Ecto neural progenitor cell (in vitro differentiated cells): ENCODE data around the gene LAMA4.
"Not testable (repeated sequence)": the region's sequence is repeated elsewhere in the genome, so short reads cannot be mapped to it uniquely, and the experiment has no call there.

Experiments
- DNase-seq: peaks from one replicate; pipeline ENCODE4 v3.0.0-alpha.2; 2018; ENCODE audit warnings: low spot score

Gene LAMA4

DNA sequence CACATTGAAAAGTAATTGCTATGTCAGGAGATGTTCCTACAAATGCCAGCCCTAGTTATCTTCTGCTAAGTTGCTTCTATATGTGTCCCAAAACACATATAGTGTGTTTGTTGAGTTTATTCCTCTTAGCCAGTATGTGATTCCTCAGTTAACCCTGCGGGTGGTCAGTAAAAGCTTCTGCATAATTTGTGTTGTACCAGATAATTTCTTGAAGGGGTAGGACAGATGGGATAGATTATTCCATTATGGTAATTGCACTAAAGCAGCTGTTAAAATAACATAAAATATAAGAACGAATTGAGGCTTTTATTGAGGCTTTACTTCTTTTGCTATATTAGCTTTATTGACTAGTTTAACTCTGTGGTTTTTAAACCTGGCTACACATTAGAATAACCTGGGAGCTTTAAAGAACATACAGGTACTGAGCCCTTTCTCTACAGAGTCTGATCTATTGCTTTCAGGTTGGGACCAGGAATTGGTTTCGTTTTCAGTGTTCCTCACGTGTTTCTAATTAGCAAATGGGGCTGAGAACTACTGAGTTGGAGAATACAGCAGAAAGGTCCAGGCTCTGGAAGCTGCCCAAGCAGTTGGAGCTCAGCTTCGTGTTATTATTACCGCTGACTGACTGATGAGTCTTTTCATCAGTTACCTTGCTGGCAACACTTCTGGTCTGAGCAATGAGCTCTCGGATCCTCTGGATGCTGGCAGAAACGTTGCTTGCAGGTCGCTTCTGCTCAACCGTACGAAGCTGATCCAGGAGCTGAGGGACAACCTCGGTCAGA is 110.0 kb downstream of the LAMA4 start:
- DNase-seq, result no peak

GRCh38 chr6:112141707-112142106 is 112.7 kb downstream of the LAMA4 start:
- DNase-seq, result no peak

GRCh38 chr6:112139052-112139451 is 115.3 kb downstream of the LAMA4 start:
- no peak for DNase-seq

GRCh38 chr6:112130878-112131277 is 123.5 kb downstream of the LAMA4 start:
- DNase-seq, result no peak

DNA sequence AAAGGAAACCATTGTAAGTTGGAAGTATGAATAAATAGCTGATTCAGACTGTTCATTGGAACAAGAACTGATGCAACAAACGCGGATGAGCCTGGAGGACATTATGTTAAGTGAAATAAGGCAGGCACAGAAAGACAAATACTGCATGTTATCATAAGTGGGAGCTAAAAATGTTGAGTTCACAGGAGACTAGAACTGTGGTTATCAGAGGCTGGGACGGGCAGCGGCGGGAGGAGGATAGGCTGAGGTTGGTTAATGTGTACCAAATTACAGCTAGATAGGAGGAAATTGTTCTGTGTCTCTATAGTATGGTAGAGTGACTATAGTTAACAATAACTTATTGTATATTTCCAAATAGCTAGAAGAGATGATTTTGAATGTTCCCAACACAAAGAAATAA is 126.2 kb downstream of the LAMA4 start:
- no peak for DNase-seq

DNA sequence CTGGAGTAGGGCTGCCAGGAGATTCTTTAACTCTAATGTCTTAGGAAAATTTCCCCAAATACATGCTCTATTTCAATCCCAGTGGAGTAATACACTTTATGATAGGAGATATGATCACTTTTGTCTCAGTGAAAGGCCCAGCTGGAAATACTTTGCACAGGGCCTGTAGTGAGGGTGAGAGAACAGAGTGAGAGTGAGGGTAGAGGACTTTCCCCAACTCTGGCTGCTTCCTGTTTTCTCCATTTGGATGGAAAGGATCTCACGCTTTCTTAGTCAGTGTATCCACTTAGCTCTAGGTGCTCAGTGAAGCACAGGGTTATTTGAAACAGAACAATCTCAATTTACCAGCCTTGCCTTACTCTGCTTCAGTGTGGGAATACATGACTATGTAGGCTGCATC is 130.4 kb downstream of the LAMA4 start:
- no peak for DNase-seq

DNA sequence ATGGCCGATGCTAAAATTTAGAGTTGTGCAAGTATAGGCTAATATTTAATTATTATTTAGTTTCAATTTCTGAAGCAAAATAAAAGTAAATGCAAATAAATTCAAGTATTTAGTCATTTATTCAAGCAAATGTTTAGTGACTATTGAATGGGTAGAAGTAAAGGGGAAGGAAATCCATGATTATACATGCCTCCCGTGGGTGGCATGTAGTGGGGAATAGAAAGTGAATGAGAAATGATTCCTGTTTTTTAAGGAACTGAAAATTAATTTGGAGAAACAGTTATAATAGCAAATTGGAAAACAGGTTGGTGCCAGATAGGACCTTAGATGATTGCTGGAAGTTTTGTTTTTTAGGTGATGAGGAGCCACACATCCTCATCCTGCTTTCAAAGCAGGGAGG is 131.6 kb downstream of the LAMA4 start:
- DNase-seq, result no peak

DNA sequence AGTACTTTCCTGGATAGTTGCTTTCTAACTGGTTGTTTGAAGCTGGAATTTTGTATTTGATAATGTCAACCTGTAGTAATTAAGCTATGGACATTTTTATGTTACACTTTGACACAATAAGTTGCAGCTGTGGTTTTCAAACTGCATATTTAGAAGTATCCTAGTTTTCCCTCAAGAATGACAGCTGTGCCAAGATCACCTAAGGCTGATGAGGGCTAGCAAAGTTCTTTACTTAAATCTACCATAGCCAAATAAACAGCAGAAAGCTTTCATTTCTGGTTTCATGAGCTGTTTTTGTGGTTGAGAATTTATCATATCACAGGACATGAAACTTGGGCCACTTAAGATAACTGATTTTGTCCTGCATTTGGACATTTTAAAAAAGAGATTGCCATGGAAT is 136.3 kb downstream of the LAMA4 start:
- DNase-seq, result no peak

GRCh38 chr6:112117554-112117953 is 136.8 kb downstream of the LAMA4 start:
- no peak for DNase-seq

DNA sequence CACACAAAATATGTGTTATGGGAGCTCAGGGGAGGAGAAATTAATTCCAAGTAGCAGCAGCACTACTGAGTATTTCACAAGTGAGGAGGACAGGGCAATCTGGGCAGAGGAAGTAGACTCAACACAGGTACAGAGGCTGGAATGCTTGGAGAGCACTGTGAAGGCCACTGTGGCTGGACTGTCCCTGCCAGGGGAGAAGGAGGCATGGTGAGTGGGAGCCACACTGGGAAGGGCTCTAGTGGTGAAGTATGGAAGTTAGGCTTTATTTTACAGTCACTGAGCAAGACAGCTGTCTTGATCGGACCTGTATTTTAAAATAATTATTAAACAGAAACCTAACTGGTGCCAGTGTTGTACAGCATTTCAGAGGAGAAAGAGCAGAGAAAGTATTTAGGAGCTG is 138.1 kb downstream of the LAMA4 start:
- DNase-seq, result no peak

GRCh38 chr6:112114577-112115223 is 139.7 kb downstream of the LAMA4 start:
- DNase-seq, result no peak

- no peak for DNase-seq
Measured at GRCh38 chr6:112113918-112114317, 140.4 kb downstream of the LAMA4 start.

- DNase-seq, result no peak
Measured at GRCh38 chr6:112113431-112113830, 140.9 kb downstream of the LAMA4 start.

DNA sequence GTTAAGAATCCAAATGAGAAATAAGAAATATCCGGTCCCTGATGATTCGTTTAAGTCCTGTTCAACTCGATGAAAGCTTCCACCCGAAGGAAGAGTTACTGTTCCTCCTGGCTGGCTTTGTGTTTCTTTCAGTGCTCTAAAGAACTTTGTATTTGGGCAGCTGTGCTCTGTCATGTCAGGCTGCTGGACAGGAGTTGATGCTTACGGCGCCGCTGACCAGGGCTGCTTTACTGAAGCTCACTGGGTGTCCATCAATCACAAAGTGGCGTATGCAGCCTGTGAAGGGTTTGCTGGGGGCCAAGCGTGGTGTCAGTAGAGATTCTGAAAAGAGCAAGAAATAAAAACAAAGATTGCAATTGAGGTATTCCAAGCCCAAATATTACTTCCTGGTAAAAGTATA is 145.1 kb downstream of the LAMA4 start:
- DNase-seq, result no peak

GRCh38 chr6:112106562-112106961 is 147.8 kb downstream of the LAMA4 start:
- no peak for DNase-seq

GRCh38 chr6:112106026-112106425 is 148.3 kb downstream of the LAMA4 start:
- not testable (repeated sequence) for DNase-seq

GRCh38 chr6:112100561-112100960 is 153.8 kb downstream of the LAMA4 start:
- no peak for DNase-seq

DNA sequence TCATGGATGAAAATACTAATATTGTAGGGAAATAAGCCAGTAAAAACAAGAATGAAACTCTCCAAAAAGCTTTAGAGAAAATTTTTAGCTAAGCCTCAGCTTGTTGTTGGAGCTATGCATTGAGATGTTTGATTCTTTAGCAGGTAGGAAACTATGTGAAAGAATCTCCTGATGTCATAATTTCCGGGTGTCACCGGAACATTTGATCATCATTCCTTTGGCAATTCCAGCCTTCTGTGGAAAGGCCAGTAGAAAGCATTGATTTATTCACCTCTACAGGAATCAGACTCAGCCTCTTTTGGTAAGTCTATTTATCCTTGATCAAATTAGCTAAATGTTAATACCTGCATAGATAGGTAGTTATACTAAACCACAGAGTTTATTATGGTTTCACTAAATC is 157.5 kb downstream of the LAMA4 start:
- no peak for DNase-seq

GRCh38 chr6:112087916-112088315 is 166.5 kb downstream of the LAMA4 start:
- DNase-seq, result no peak

DNA sequence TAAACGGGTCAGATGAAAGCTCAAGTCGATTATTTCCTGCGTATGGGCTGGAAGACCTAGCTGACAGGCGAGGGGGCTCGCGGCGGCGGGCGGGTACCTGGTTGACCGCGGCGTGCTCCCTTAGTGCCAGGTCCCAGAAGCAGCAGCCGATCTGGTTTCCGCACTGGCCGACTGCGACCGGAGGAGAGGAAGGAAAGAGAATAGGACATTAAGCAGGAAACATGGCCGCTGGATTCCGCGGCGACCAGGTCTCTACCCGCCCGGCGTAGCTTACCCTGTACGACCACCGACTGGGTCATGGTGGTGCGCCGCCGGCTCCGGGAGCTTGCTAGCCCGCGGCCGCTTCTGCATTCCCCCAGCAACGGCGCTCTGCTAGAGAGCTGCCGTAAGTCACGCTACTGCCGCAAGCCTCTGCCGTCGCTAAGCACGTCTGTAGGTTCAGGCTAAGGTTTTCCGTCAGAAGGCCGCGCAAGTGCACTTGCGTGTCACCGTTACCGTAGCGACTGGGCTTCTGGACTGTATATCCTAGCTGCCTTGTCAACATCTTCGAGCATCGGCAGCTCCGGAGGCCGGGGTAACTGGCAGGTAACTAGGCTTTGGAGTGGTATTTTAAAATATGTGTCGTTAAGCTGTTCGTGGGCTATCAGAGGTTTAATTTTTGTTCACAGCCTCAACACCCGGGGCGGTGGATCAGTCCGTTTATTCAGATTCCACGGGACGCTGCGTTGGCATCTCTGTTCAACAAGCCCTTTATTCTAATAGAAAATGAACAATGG is 167.0 kb downstream of the LAMA4 start, which contains the start of the genes FAM229B and TUBE1:
Gene FAM229B (plus strand): TSS at position 456 of the 776 bp plus-strand sequence. CDS start 11,693 bp downstream, outside the sequence.
Gene TUBE1 (minus strand): TSS at position 347 of the 776 bp plus-strand sequence. CDS start 48 bp downstream, at position 299.
- DNase-seq, result peak; percentile 93

DNA sequence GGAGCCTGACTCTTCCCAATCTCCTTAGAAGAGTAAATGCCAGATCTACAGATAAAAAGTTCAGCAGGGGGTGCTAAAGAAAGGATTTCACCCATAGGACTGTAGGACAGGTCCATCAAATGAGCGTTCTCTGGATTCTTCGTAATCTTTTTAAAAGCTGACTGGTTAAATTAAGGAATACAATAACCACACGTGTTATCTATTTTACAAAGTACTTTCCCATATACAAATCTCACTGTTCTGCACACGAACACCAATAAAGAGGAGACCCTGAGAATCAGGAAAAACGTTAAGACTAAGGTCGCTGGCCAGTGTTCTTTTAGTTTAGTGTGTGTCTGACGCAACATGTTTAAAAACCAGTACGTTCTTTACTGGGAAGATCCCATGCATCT is 167.6 kb downstream of the LAMA4 start:
- DNase-seq, result no peak

DNA sequence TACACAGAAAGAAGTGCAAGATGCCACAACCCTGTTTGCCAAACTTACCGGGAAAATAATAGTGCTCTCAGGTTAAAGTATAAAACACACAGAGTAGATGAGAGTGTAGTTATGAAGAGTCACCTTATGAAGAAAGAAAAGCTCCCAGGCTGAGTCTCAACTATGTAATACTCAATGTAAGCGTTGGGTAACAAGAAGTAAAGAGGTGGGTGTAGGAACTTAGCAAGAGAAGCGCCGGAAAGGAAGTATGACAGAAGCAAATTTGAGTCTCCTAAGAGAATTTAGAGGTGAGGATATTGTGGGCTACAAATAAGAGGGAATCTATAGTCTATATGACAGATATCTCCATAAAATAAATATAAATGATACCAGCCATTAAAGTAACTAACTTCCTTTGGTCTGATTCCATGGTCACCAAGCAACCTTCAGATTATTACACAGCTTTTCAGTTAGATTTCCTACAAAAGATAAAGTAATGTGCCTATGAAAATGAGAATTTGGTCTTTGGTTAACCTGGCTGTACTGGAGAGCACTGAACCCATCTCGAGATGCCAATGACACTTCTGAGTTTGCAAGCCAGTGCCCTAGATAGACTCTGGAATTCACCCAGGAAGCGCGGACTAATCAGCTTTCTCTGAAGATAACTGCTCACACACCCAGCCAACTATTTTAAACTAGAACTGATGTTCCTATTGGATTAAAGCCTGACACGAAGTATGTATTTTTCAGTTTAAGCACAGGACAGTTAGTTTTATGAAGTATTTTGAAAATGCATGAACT is 168.9 kb downstream of the LAMA4 start:
- no peak for DNase-seq
